T47D (cell line): ENCODE measurements around the gene TWIST2.

ENCODE experiments used
- DNase-seq, 2 experiments: peaks; one replicate each; pipeline versions ENCODE4 v3.0.0 to v3.0.0-alpha.2; 2011 to 2012; ENCODE audit warnings: low read depth in 1 of 2, low spot score in 1 of 2
- JUND ChIP-seq: IDR thresholded peaks from 2 replicates; pipeline ENCODE4 v1.6.1; 2012; ENCODE audit warnings: low read depth
- in situ Hi-C: cut with HindIII; loops from 2 replicates; pipeline ENCODE4 v1.10.0; 2016; ENCODE audit warnings: low sequenced_read_pairs, low pct_unique_long_range_greater_than_20kb

The TWIST2 gene

GRCh38 chr2:238854246-238854645, 6.4 kb downstream of the TWIST2 start:
- no peak for DNase-seq
- no peak for TF ChIP-seq JUND
- in situ Hi-C loops, result no loop called here

- no peak for DNase-seq
- in situ Hi-C loops, result no loop called here
- TF ChIP-seq JUND, result no peak
Observed at GRCh38 chr2:238854699-238855229, 6.9 kb downstream of the TWIST2 start.

- TF ChIP-seq JUND, result no peak
- DNase-seq, result no peak
- in situ Hi-C loops, result no loop called here
Observed at GRCh38 chr2:238855299-238855698, 7.4 kb downstream of the TWIST2 start.

GRCh38 chr2:238855891-238856580, 8.2 kb downstream of the TWIST2 start:
- TF ChIP-seq JUND, result no peak
- DNase-seq, result no peak
- in situ Hi-C loops, result no loop called here

- DNase-seq, result no peak
- no peak for TF ChIP-seq JUND
- in situ Hi-C loops, result no loop called here
Observed at GRCh38 chr2:238856713-238857567, 9.1 kb downstream of the TWIST2 start.

GRCh38 chr2:238857959-238858358, 10.1 kb downstream of the TWIST2 start:
- TF ChIP-seq JUND, result no peak
- in situ Hi-C loops, result no loop called here
- DNase-seq, result no peak

GRCh38 chr2:238859636-238860347, 11.9 kb downstream of the TWIST2 start:
- no peak for TF ChIP-seq JUND
- no peak for DNase-seq
- in situ Hi-C loops, result no loop called here

- DNase-seq, result no peak
- TF ChIP-seq JUND, result no peak
- in situ Hi-C loops, result no loop called here
Observed at GRCh38 chr2:238861013-238861730, 13.3 kb downstream of the TWIST2 start.

GRCh38 chr2:238861766-238862315, 14.0 kb downstream of the TWIST2 start:
- in situ Hi-C loops, result no loop called here
- DNase-seq, result no peak
- TF ChIP-seq JUND, result no peak

- TF ChIP-seq JUND, result no peak
- in situ Hi-C loops, result no loop called here
- no peak for DNase-seq
Observed at GRCh38 chr2:238862701-238863100, 14.8 kb downstream of the TWIST2 start.

- no peak for TF ChIP-seq JUND
- in situ Hi-C loops, result no loop called here
- no peak for DNase-seq
Observed at GRCh38 chr2:238863231-238863630, 15.3 kb downstream of the TWIST2 start.

GRCh38 chr2:238863749-238864206, 15.9 kb downstream of the TWIST2 start:
- DNase-seq, result no peak
- no peak for TF ChIP-seq JUND
- in situ Hi-C loops, result no loop called here
